ENCODE results near the gene DCST1. TPM values are rescaled to one million over a fixed set of nuclear protein-coding genes. Genes with fewer than 3 reads are reported as not detected.

Gene DCST1
- total and polyA plus RNA-seq, 2 of the 8 experiments (the other 6 are each of a cell fraction or from before 2014, with no cell fraction given) = not detected

DNA sequence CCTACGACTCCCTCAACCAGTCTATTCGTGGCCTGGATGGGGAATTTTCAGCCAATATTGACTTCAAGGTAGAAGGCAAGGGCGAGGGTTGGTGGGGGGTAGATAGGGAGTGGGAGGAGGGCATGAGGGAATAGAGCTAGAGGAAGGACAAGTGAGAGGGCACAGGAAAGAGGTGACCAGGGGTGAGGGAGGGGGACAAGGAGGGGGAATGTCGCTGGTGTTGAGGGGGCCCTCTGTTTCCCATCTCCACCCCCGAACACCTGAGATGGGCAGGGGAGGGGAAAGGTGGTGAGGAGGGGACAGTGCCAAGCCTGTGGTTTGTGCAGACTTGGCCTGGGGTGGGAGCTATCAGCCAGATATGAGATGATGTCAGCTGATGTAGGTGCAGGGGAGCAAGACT, 9.2 kb downstream of the DCST1 start:
- no peaks in the 10 kb centered on the region for H4K20me1 ChIP-seq (replicated peaks in 1 of 2; ENCODE audit: control insufficient read depth in 1 of 2, insufficient read depth in 2 of 2, low read length in 2 of 2)
- H3K23me2 ChIP-seq (ENCODE audit: low read depth, low read length) = no peaks in the 10 kb centered on the region; the same call in 1 of the 2 replicates
- peak overlapping the region; percentile 4; the same call in 1 of the 2 replicates for H3K18ac ChIP-seq (ENCODE audit: extremely low read depth, low read length)
- H3K36me3 ChIP-seq (ENCODE audit: control insufficient read depth in 2 of 4, insufficient read depth in 4 of 4, low read length in 3 of 4) = no peaks in the 10 kb centered on the region
- H3K79me1 ChIP-seq (ENCODE audit: low read depth, low read length) = no peaks in the 10 kb centered on the region; the same call in 1 of the 2 replicates
- H3K4me2 ChIP-seq (ENCODE audit: insufficient read depth in 1 of 2, low read depth in 2 of 2, low read length in 2 of 2) = no peak overlapping the region
- no peaks in the 10 kb centered on the region for H3K79me2 ChIP-seq (ENCODE audit: control insufficient read depth in 1 of 2, insufficient read depth in 2 of 2, low read length in 2 of 2)
- H2BK20ac ChIP-seq (ENCODE audit: low read length) = no peak overlapping the region
- H4K8ac ChIP-seq (ENCODE audit: extremely low read depth, insufficient read depth, low read length) = no peak overlapping the region
- no peak overlapping the region for H3K27ac ChIP-seq (ENCODE audit: low read depth, low read length)
- no peak overlapping the region for H3K4ac ChIP-seq (replicated peaks; ENCODE audit: insufficient read length, low read depth, low read length)
- no peak overlapping the region for H4K5ac ChIP-seq (ENCODE audit: insufficient read length, low read depth, low read length)
- peaks cover 0 to 9% (median 3%) of the 10 kb centered on the region in 4 experiments; a peak in 4 of 7 replicates for H3K4me1 ChIP-seq (replicated peaks in 1 of 4; ENCODE audit: control insufficient read depth in 3 of 4, insufficient read depth in 4 of 4, low read length in 3 of 4)
- no peaks in the 10 kb centered on the region for H3K9me3 ChIP-seq (ENCODE audit: insufficient read depth in 2 of 2, low read depth in 1 of 2, low read length in 1 of 2)
- CTCF ChIA-PET (ENCODE audit: partially characterized antibody) = interaction anchor here (0.6 to 32.4 kb wide), 8 partner anchors 11 to 133 kb away, joined by 3 to 907 read pairs (median 40); partner anchors contain the start of genes ADAM15, DCST1, DCST2 and EFNA3
- H3K56ac ChIP-seq (replicated peaks; ENCODE audit: insufficient read length, low read depth, low read length) = no peak overlapping the region
- H2BK5ac ChIP-seq (ENCODE audit: low read depth, low read length) = no peak overlapping the region
- no peak overlapping the region for H2BK12ac ChIP-seq (ENCODE audit: low read depth, low read length)
- WGBS, 2 experiments (ENCODE audit: extremely low coverage in 1 of 2, insufficient coverage in 1 of 2, insufficient read length in 1 of 2, insufficient replicate concordance in 2 of 2, low coverage in 1 of 2, low lambda C conversion rate in 2 of 2, missing lambda C conversion rate in 1 of 2) = 86% methylated on average over 3 of the region's 5 CpGs; no CpG with 5 or more reads in 1 of the 2 experiments
- no peak overlapping the region for H3K23ac ChIP-seq (ENCODE audit: insufficient read length)
- H3K9ac ChIP-seq (replicated peaks in 1 of 4; ENCODE audit: extremely low read depth in 1 of 4, low read depth in 3 of 4, low read length in 3 of 4) = no peak overlapping the region
- no peak overlapping the region for H2BK120ac ChIP-seq (replicated peaks; ENCODE audit: low read depth, low read length)
- FAIRE-seq (no peak), DNase-seq (ENCODE audit: low read depth in 1 of 2, low spot score in 2 of 2) (no peak)
- H2AK5ac ChIP-seq (ENCODE audit: low read depth, low read length) = no peak overlapping the region
- H3K27me3 ChIP-seq (replicated peaks in 1 of 4; ENCODE audit: control insufficient read depth in 3 of 4, extremely low read depth in 1 of 4, insufficient read depth in 3 of 4, low read length in 3 of 4) = no peaks in the 10 kb centered on the region; a peak in 3 of 7 replicates
- no peak overlapping the region for H4K91ac ChIP-seq (replicated peaks; ENCODE audit: insufficient read length, low read length)
- H3K14ac ChIP-seq (ENCODE audit: insufficient read length) = no peak overlapping the region
- H2AFZ ChIP-seq (ENCODE audit: low read length) = no peak overlapping the region
- POLR2A ChIA-PET (ENCODE audit: partially characterized antibody) = interaction anchor here (1.1 to 1.8 kb wide), 2 partner anchors 12 to 15 kb away, joined by 4 to 5 read pairs; no protein-coding TSS in a partner anchor
- H2BK15ac ChIP-seq (ENCODE audit: low read length) = 0 out of 2 replicates have a peak overlapping the region, but pooled peaks have one; percentile 16
- H3K4me3 ChIP-seq (ENCODE audit: extremely low read depth in 1 of 4, insufficient read depth in 2 of 4, low read depth in 3 of 4, low read length in 4 of 4) = no peak overlapping the region
- TF ChIP-seq POLR2AphosphoS5 (IDR thresholded peaks at IDR 0.05; ENCODE audit: low read depth, low read length) (no peak), KDM4A (IDR thresholded peaks at IDR 0.05; ENCODE audit: low read depth, low read length, severe bottlenecking) (no peak), RBBP5 (IDR thresholded peaks at IDR 0.05; ENCODE audit: borderline replicate concordance, low read depth, low read length) (no peak), TEAD4 (IDR thresholded peaks at IDR 0.05; ENCODE audit: low read depth, low read length) (no peak), SIX5 (IDR thresholded peaks at IDR 0.05; ENCODE audit: low read depth, low read length) (no peak), TAF1 (IDR thresholded peaks at IDR 0.05; ENCODE audit: low read depth, low read length) (no peak), SUZ12 (IDR thresholded peaks at IDR 0.05; ENCODE audit: low read length) (no peak), CBX5 (IDR thresholded peaks at IDR 0.05; ENCODE audit: low read depth, low read length) (no peak), KDM1A (IDR thresholded peaks at IDR 0.05; ENCODE audit: borderline replicate concordance, low read length) (no peak)
- TF ChIP-seq, protein P1, sequence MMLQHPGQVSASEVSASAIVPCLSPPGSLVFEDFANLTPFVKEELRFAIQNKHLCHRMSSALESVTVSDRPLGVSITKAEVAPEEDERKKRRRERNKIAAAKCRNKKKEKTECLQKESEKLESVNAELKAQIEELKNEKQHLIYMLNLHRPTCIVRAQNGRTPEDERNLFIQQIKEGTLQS (IDR thresholded peaks at IDR 0.05; ENCODE audit: insufficient read depth, low read depth, low read length) = no peak
- TF ChIP-seq, protein P2, sequence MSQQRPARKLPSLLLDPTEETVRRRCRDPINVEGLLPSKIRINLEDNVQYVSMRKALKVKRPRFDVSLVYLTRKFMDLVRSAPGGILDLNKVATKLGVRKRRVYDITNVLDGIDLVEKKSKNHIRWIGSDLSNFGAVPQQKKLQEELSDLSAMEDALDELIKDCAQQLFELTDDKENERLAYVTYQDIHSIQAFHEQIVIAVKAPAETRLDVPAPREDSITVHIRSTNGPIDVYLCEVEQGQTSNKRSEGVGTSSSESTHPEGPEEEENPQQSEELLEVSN (IDR thresholded peaks at IDR 0.05) = no peak
